HUES64 (cell line): ENCODE data around the gene ODF2L.

ENCODE experiments used
- H3K27ac ChIP-seq: 2 replicates; pipeline ENCODE4 v1.7.0; 2013; ENCODE audit warnings: low read depth, low read length, inconsistent platforms
- H3K27me3 ChIP-seq: 2 replicates; pipeline ENCODE4 v1.6.1; 2013; ENCODE audit warnings: mild to moderate bottlenecking, low read length; ENCODE audit not compliant: insufficient read depth
- H3K36me3 ChIP-seq: 2 replicates; pipeline ENCODE4 v1.6.1; 2013; ENCODE audit warnings: mild to moderate bottlenecking, low read length; ENCODE audit not compliant: insufficient read depth
- H3K4me1 ChIP-seq: 2 replicates; pipeline ENCODE4 v1.6.1; 2013; ENCODE audit warnings: mild to moderate bottlenecking, low read length, moderate library complexity; ENCODE audit not compliant: insufficient read depth
- H3K4me3 ChIP-seq: 2 replicates; pipeline ENCODE4 v1.5.1; 2013; ENCODE audit warnings: mild to moderate bottlenecking, low read length, moderate library complexity
- H3K9ac ChIP-seq: 2 replicates; pipeline ENCODE4 v1.6.1; 2013; ENCODE audit warnings: mild to moderate bottlenecking, low read depth, low read length
- H3K9me3 ChIP-seq: 2 replicates; pipeline ENCODE4 v1.6.1; 2013; ENCODE audit warnings: low read depth, low read length; ENCODE audit not compliant: insufficient read depth
- WGBS: fragments of 150-250, 120-280 bp; methylation state at CpG from one replicate; pipeline ENCODE4 v1.1.7; 2013; ENCODE audit warnings: missing lambda C conversion rate; 5-methylcytosine and 5-hydroxymethylcytosine counted together

ODF2L gene

GRCh38 chr1:86423473-86423872 is 27.4 kb upstream of the ODF2L start:
- no peak overlapping the region for H3K27ac ChIP-seq

GRCh38 chr1:86421601-86422280 is 25.6 kb upstream of the ODF2L start:
- H3K4me1 ChIP-seq: peaks cover 5% of the 10 kb centered on the region; the same call in 1 of the 2 replicates
- no peaks in the 10 kb centered on the region for H3K27me3 ChIP-seq
- no peak overlapping the region for H3K27ac ChIP-seq
- WGBS: 92% methylated on average over 7 of the region's 7 CpGs
- no peak overlapping the region for H3K9ac ChIP-seq
- H3K9me3 ChIP-seq: no peaks in the 10 kb centered on the region
- H3K4me3 ChIP-seq: no peak overlapping the region
- H3K36me3 ChIP-seq: no peaks in the 10 kb centered on the region

More at GRCh38 chr1:86423473-86423872, 27.4 kb upstream of the ODF2L start:
- Histone ChIP-seq H3K27me3 (no peaks in the 10 kb centered on the region), H3K4me3 (no peak overlapping the region), H3K9me3 (no peaks in the 10 kb centered on the region), H3K9ac (no peak overlapping the region), H3K4me1 (peaks cover 5% of the 10 kb centered on the region; the same call in 1 of the 2 replicates), H3K36me3 (no peaks in the 10 kb centered on the region)

DNA sequence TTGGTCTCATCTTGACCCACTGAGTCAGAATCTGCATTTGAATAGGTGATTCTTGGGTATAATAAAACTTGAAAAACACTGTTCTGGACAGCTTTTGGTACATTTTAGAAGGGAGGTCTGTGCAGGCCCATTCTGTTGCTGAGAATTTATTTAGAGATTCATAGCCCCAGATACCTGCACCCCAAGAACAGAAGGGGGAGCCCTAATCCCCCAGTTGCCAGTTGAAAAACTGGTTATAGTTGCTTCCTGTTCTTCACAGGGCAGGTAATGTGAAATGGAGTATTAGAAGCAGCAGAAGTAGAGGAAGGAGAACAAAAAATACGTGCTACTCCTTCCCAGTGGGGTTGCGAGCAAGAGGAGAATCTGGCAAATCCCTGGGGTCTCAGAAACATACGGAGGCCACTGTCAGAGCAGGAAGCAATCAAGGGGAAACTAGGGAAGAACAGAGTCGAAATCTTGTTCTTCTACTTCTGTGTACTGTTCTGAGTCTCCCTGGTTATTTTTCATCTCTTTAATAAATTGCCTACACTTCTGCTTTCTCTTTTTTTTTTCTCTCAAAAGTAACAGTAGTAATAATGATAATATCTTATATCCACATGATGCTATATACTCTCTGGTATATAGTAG is 23.3 kb upstream of the ODF2L start:
- Histone ChIP-seq H3K36me3 (no peaks in the 10 kb centered on the region), H3K4me3 (no peak overlapping the region), H3K27ac (no peak overlapping the region), H3K4me1 (peaks cover 5% of the 10 kb centered on the region; the same call in 1 of the 2 replicates), H3K9ac (no peak overlapping the region), H3K27me3 (no peaks in the 10 kb centered on the region), H3K9me3 (no peaks in the 10 kb centered on the region)
- WGBS: 80% methylated on average over 4 of the region's 4 CpGs

GRCh38 chr1:86416343-86416742 is 20.2 kb upstream of the ODF2L start:
- 96% methylated on average over 6 of the region's 6 CpGs for WGBS
- H3K4me1 ChIP-seq: peaks cover 5% of the 10 kb centered on the region; the same call in 1 of the 2 replicates
- H3K4me3 ChIP-seq: no peak overlapping the region
- H3K9me3 ChIP-seq: no peaks in the 10 kb centered on the region
- H3K27ac ChIP-seq: no peak overlapping the region
- no peak overlapping the region for H3K9ac ChIP-seq
- H3K36me3 ChIP-seq: no peaks in the 10 kb centered on the region
- no peaks in the 10 kb centered on the region for H3K27me3 ChIP-seq

GRCh38 chr1:86410879-86411278 is 14.8 kb upstream of the ODF2L start:
- H3K27me3 ChIP-seq: no peaks in the 10 kb centered on the region
- no peak overlapping the region for H3K9ac ChIP-seq
- no peaks in the 10 kb centered on the region for H3K4me1 ChIP-seq
- no peaks in the 10 kb centered on the region for H3K36me3 ChIP-seq
- no peak overlapping the region for H3K4me3 ChIP-seq
- WGBS: 92% methylated on average over 4 of the region's 4 CpGs
- H3K9me3 ChIP-seq: no peaks in the 10 kb centered on the region
- no peak overlapping the region for H3K27ac ChIP-seq

- WGBS: 85% methylated on average over 6 of the region's 6 CpGs
- H3K4me1 ChIP-seq: no peaks in the 10 kb centered on the region
- no peak overlapping the region for H3K27ac ChIP-seq
Measured at GRCh38 chr1:86409416-86410021, 13.4 kb upstream of the ODF2L start.

DNA sequence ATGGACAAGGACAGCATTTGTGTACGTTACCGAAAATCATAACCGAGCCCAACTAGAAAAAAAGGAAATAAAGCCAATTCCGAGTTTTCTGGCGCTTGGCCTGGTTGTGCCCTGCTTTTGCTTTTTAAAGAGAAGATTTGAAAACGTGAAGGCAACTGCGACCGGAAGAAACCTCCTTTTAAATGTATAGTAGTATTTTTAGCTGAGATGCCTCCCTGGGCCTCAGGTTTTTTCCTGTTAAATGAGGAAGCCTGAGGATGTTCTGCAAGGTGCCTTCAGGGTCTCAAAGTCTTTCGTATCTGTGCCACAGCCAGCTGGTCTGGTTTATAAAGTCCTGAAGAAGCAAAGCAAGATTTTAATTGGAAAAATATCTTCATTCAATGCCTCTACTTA is 371 bp upstream of the ODF2L start:
- peak overlapping the region; percentile 89; the same call in 1 of the 2 replicates for H3K27ac ChIP-seq

More at GRCh38 chr1:86409416-86410021, 13.4 kb upstream of the ODF2L start:
- Histone ChIP-seq H3K9me3 (no peaks in the 10 kb centered on the region), H3K9ac (no peak overlapping the region), H3K4me3 (no peak overlapping the region), H3K36me3 (no peaks in the 10 kb centered on the region), H3K27me3 (no peaks in the 10 kb centered on the region)

GRCh38 chr1:86394416-86394815 is 1.7 kb downstream of the ODF2L start:
- Histone ChIP-seq H3K27me3 (0 out of 2 replicates have a peak, but pooled peaks cover under 1% of the 10 kb centered on the region), H3K9ac (no peak overlapping the region), H3K9me3 (no peaks in the 10 kb centered on the region), H3K4me1 (peaks cover 7% of the 10 kb centered on the region), H3K4me3 (no peak overlapping the region), H3K27ac (no peak overlapping the region), H3K36me3 (no peaks in the 10 kb centered on the region)
- no CpG with 5 or more reads among the region's 2 CpGs for WGBS

More for the DNA sequence above, 371 bp upstream of the ODF2L start:
- Histone ChIP-seq H3K4me1 (peaks cover 7% of the 10 kb centered on the region), H3K4me3 (peak overlapping the region; percentile 96), H3K27me3 (0 out of 2 replicates have a peak, but pooled peaks cover 6% of the 10 kb centered on the region), H3K9ac (peak overlapping the region; percentile 86), H3K9me3 (no peaks in the 10 kb centered on the region), H3K36me3 (no peaks in the 10 kb centered on the region)
- WGBS: 5% methylated on average over 9 of the region's 9 CpGs

- Histone ChIP-seq H3K4me1 (no peaks in the 10 kb centered on the region), H3K4me3 (no peak overlapping the region), H3K27ac (no peak overlapping the region), H3K9me3 (no peaks in the 10 kb centered on the region), H3K9ac (no peak overlapping the region), H3K27me3 (no peaks in the 10 kb centered on the region), H3K36me3 (no peaks in the 10 kb centered on the region)
Measured at GRCh38 chr1:86389307-86389706, 6.8 kb downstream of the ODF2L start.

DNA sequence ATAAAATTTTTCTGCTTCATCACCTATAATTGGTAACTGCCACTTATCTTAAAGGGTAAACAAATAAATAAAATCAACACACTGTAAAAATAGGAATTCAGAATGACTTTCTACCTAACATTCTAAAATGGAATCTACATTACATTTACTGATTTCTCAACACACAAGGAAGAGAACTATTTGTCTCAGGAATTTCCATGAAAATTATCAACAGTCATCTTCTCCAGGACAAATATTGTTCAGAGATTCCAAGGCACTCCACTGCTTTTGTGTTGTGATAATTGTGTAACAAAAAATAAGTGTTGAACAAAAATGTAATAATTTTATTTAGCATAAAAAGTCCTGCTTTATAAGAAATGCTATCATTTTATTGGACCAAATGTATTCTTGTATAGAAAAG is 7.3 kb downstream of the ODF2L start:
- H3K4me1 ChIP-seq: no peaks in the 10 kb centered on the region
- H3K9ac ChIP-seq: no peak overlapping the region
- H3K27ac ChIP-seq: no peak overlapping the region
- no peaks in the 10 kb centered on the region for H3K9me3 ChIP-seq
- H3K4me3 ChIP-seq: no peak overlapping the region
- H3K27me3 ChIP-seq: no peaks in the 10 kb centered on the region
- H3K36me3 ChIP-seq: no peaks in the 10 kb centered on the region

- Histone ChIP-seq H3K27me3 (no peaks in the 10 kb centered on the region), H3K4me1 (no peaks in the 10 kb centered on the region), H3K27ac (no peak overlapping the region), H3K9me3 (no peaks in the 10 kb centered on the region), H3K4me3 (no peak overlapping the region), H3K36me3 (no peaks in the 10 kb centered on the region), H3K9ac (no peak overlapping the region)
- 94% methylated on average over 2 of the region's 3 CpGs for WGBS
Measured at GRCh38 chr1:86387916-86388627, 8.1 kb downstream of the ODF2L start.
